Suprapubic skin (tissue), 4 donors: ENCODE results near the gene PARD3B. TPM values are rescaled to one million over a fixed set of nuclear protein-coding genes. Genes with fewer than 3 reads are reported as not detected.

Experiments used
- DNase-seq, 2 donors: peaks; one replicate each; pipeline ENCODE4 v3.0.0-alpha.2; 2019; ENCODE audit warnings: low spot score in 2 of 2
- H3K27ac ChIP-seq: fragments of 200-600 bp; sonication (generic); one replicate; pipeline ENCODE4 v1.5.1; 2019
- H3K27me3 ChIP-seq: fragments of 200-600 bp; sonication (generic); one replicate; pipeline ENCODE4 v1.5.1; 2019
- H3K36me3 ChIP-seq: fragments of 200-600 bp; sonication (generic); one replicate; pipeline ENCODE4 v1.5.1; 2019
- H3K4me1 ChIP-seq: fragments of 200-600 bp; sonication (generic); one replicate; pipeline ENCODE4 v1.5.1; 2019
- H3K4me3 ChIP-seq: fragments of 200-600 bp; sonication (generic); one replicate; pipeline ENCODE4 v1.5.1; 2019; ENCODE audit warnings: mild to moderate bottlenecking
- H3K9me3 ChIP-seq: fragments of 200-600 bp; sonication (generic); one replicate; pipeline ENCODE4 v1.5.1; 2019
- EP300 ChIP-seq: sonication (generic); formaldehyde crosslinking; IDR thresholded peaks from one replicate; pipeline ENCODE4 v1.6.1; 2017; ENCODE audit warnings: antibody characterized with exemption
- POLR2A ChIP-seq, 2 donors: fragments of 450-650 bp; IDR thresholded peaks; one replicate each; pipeline ENCODE4 v1.6.1; 2017; ENCODE audit warnings: antibody characterized with exemption in 2 of 2, mild to moderate bottlenecking in 2 of 2, moderate library complexity in 2 of 2
- POLR2AphosphoS5 ChIP-seq, 3 donors: sonication (generic); formaldehyde crosslinking; IDR thresholded peaks; one replicate each; pipeline ENCODE4 v1.6.1; 2017; ENCODE audit warnings: antibody characterized with exemption in 3 of 3
- WGBS: methylation state at CpG from one replicate; pipeline ENCODE4 v1.1.5; 2018; 5-methylcytosine and 5-hydroxymethylcytosine counted together
- total RNA-seq, 4 donors: library from RNA; depleted of rRNA; stranded (reverse); fragments of >200 nt; gene quantifications; one replicate each; pipeline ENCODE4 v1.1.0, GENCODE V29; 2016
- TF ChIP-seq, protein P1 (sequence below), 2 donors: fragments of 200-600 bp in 1 of 2; fragments of 450-650 bp in 1 of 2; sonication (generic) in 1 of 2; IDR thresholded peaks; one replicate each; pipeline ENCODE4 v1.5.1; 2016 to 2019; ENCODE audit warnings: antibody characterized with exemption in 2 of 2, mild to moderate bottlenecking in 1 of 2, moderate library complexity in 1 of 2

The PARD3B gene
- total RNA-seq, 4 donors from 2014 or later = 12.5 to 18.9 (median 15.5) TPM

DNA sequence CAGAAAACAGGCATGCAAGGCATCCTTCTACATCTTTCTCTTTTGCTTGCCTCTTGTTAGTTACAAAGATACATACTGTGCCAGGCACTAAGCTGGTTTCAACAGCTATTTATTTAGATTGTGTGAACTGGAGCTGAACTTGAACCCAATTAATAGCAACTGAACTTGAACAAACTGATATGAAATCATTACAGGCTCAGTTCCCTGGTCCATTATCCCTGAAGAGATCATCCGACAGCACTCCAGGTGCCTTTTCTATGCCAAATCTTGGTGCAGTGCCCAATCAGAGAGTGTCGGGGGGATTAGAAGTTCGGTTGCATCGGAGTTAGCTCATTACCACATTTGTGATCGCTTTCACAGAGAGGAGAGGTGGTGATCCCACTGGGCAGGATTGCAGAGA is 477.6 kb downstream of the PARD3B start:
- peaks cover 14% of the 10 kb centered on the region for H3K4me1 ChIP-seq
- H3K36me3 ChIP-seq = no peaks in the 10 kb centered on the region
- no peak overlapping the region for H3K4me3 ChIP-seq
- H3K9me3 ChIP-seq = no peaks in the 10 kb centered on the region
- no peak overlapping the region for H3K27ac ChIP-seq
- no peak for TF ChIP-seq EP300
- TF ChIP-seq POLR2A (IDR thresholded peaks at IDR 0.05) = no peak
- TF ChIP-seq, protein P1, sequence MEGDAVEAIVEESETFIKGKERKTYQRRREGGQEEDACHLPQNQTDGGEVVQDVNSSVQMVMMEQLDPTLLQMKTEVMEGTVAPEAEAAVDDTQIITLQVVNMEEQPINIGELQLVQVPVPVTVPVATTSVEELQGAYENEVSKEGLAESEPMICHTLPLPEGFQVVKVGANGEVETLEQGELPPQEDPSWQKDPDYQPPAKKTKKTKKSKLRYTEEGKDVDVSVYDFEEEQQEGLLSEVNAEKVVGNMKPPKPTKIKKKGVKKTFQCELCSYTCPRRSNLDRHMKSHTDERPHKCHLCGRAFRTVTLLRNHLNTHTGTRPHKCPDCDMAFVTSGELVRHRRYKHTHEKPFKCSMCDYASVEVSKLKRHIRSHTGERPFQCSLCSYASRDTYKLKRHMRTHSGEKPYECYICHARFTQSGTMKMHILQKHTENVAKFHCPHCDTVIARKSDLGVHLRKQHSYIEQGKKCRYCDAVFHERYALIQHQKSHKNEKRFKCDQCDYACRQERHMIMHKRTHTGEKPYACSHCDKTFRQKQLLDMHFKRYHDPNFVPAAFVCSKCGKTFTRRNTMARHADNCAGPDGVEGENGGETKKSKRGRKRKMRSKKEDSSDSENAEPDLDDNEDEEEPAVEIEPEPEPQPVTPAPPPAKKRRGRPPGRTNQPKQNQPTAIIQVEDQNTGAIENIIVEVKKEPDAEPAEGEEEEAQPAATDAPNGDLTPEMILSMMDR (IDR thresholded peaks at IDR 0.05) = no peak
- no peak for TF ChIP-seq POLR2AphosphoS5 (IDR thresholded peaks at IDR 0.05)
- WGBS = 88% methylated on average over 5 of the region's 5 CpGs
- no peak for DNase-seq
- no peaks in the 10 kb centered on the region for H3K27me3 ChIP-seq

DNA sequence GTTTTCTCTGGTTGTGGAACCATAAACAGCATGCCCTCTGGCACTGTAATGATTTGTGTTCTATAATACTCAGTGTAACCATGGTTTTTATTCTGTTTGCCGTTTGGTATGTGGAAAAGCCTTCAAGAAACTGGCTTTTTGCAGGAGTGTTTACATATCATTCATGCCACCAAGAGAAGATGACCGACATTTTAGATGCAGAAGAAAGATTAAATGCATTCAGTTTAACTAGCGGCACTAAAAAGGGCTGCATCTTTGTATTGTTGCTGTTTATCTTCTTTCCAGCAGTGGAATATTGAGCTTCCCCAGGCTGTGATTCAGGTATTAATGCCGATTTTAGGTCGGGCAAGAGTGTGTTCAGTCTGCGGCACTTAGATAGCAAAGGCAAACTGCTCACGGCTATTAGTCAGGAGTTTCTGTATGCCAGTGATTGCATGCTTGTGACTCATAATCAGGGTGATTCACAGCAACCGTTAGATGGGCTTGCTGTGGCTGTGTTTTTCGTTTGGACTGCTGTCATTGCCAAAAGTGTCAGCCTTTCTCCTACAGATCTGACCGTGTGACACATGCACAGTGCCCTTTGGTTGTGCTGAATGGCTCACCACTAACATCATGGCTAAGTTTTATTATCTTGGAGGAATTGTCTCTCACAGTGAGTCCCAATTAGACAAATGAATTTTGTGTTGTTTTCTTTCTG is 479.7 kb downstream of the PARD3B start:
- H3K9me3 ChIP-seq = no peaks in the 10 kb centered on the region
- peak in 1 of 2 donors; percentile 70 for DNase-seq
- peak in 1 of 3 donors; percentile 50 for TF ChIP-seq POLR2AphosphoS5 (IDR thresholded peaks at IDR 0.05)
- TF ChIP-seq POLR2A (IDR thresholded peaks at IDR 0.05) = no peak
- H3K4me1 ChIP-seq = peaks cover 14% of the 10 kb centered on the region
- H3K4me3 ChIP-seq = no peak overlapping the region
- peak overlapping the region; percentile 25 for H3K27ac ChIP-seq
- H3K27me3 ChIP-seq = no peaks in the 10 kb centered on the region
- H3K36me3 ChIP-seq = no peaks in the 10 kb centered on the region
- WGBS = 25% methylated on average over 9 of the region's 10 CpGs

DNA sequence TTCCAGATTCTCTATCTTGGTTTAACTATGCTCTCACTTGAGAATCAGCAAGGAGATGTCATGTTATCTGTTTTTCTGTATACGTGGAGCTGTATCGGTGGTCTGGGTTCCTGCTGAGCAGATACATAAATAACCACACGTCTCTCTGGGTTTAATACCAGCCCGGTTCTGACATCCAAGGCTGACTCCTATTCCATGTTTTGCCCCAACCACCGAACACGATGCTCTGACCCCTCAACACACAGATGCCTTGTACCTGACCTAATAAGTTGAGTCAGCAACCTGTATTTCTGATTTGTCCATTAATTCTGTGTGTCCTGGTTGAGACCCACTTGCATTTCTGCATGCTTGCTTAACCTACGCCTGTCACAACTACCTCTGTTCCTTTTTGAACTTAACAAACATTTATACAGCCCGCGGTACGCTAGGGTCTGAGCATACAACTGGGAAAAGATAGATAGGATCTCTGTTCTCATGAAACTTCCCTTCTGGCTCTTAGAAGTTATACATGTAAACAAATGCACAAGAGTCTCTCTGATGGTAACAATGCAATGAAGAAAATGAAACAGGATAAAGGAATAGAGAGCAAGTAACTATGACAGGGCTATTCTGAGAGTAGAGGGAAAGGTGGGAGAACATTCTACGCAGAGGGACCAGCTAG is 480.4 kb downstream of the PARD3B start:
- no peak for TF ChIP-seq EP300
- no peak for TF ChIP-seq POLR2A (IDR thresholded peaks at IDR 0.05)
- TF ChIP-seq, protein P1 (IDR thresholded peaks at IDR 0.05) = no peak
- H3K9me3 ChIP-seq = no peaks in the 10 kb centered on the region
- H3K4me3 ChIP-seq = no peak overlapping the region
- H3K36me3 ChIP-seq = no peaks in the 10 kb centered on the region
- no peaks in the 10 kb centered on the region for H3K27me3 ChIP-seq
- DNase-seq = no peak
- WGBS = 76% methylated on average over 11 of the region's 11 CpGs
- H3K27ac ChIP-seq = peak overlapping the region; percentile 5
- H3K4me1 ChIP-seq = peaks cover 14% of the 10 kb centered on the region

DNA sequence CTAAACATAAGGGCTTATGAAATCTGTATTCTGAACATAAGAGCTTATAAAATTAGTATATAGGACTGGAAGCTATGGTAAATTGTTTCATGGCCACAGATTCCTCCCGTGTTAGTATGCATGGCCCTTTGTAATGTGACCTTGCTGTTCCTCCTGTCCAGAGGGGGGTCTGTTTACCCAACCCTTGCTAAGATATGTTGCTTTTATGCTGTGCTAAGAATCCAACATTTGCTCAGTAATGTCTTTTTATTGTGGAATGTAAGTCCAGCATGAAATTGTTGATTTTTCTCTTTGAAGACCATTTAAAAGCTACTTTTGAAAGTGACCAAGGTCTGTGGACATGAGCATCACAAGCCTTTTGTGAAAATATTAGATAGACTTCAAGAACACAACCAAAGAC is 485.4 kb downstream of the PARD3B start:
- Histone ChIP-seq H3K4me1 (peaks cover 6% of the 10 kb centered on the region), H3K4me3 (no peak overlapping the region), H3K9me3 (no peaks in the 10 kb centered on the region), H3K27ac (no peak overlapping the region), H3K27me3 (no peaks in the 10 kb centered on the region), H3K36me3 (no peaks in the 10 kb centered on the region)
- TF ChIP-seq EP300 (no peak), POLR2AphosphoS5 (IDR thresholded peaks at IDR 0.05) (no peak), POLR2A (IDR thresholded peaks at IDR 0.05) (no peak)
- TF ChIP-seq, protein P1 (IDR thresholded peaks at IDR 0.05) = no peak
- DNase-seq = no peak
- 90% methylated on average over 1 of the region's 1 CpG for WGBS

DNA sequence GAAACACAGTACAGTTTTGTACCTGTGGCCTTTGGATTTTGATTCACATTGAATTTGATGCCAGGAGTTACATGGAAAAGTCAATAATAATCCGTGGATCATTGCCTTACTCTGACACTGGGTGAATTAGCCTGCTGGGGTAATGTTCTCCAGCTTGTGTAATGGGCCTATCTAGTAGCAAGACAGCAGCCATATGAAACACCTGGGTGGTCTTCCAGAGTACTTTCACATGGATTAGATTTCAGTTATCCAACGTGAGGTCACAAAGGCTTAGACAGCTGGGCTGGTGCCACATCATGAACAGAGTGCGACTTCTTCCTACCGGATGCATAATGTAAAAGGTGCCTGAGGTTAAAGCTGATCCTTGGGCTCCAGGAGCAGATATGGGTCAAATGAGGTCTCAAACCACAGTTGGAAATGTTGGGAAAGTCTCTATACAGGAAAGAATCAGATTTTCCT is 486.8 kb downstream of the PARD3B start:
- H3K9me3 ChIP-seq = no peaks in the 10 kb centered on the region
- H3K36me3 ChIP-seq = no peaks in the 10 kb centered on the region
- no peaks in the 10 kb centered on the region for H3K27me3 ChIP-seq
- WGBS = 63% methylated on average over 4 of the region's 4 CpGs
- H3K4me3 ChIP-seq = no peak overlapping the region
- no peaks in the 10 kb centered on the region for H3K4me1 ChIP-seq
- H3K27ac ChIP-seq = no peak overlapping the region
- TF ChIP-seq, protein P1 (IDR thresholded peaks at IDR 0.05) = no peak
- no peak for TF ChIP-seq EP300
- no peak for TF ChIP-seq POLR2AphosphoS5 (IDR thresholded peaks at IDR 0.05)
- TF ChIP-seq POLR2A (IDR thresholded peaks at IDR 0.05) = no peak
- DNase-seq = no peak
